ENCODE results near the gene ZNF562.
"Not testable (repeated sequence)": the region's sequence is repeated elsewhere in the genome, so short reads cannot be mapped to it uniquely, and the experiment has no call there.

Gene ZNF562

GRCh38 chr19:9705836-9706235 is 30.9 kb upstream of the ZNF562 start:
- TF ChIP-seq CTCF (IDR thresholded peaks at IDR 0.05; ENCODE audit: control insufficient read depth, insufficient read depth, low read depth, low read length, missing control alignments): no peak
- H3K4me3 ChIP-seq (ENCODE audit: control insufficient read depth, low read depth, low read length): no peak overlapping the region
- DNase-seq (ENCODE audit: low read depth): no peak

- no peak for DNase-seq (ENCODE audit: low read depth)
- TF ChIP-seq CTCF (IDR thresholded peaks at IDR 0.05; ENCODE audit: control insufficient read depth, insufficient read depth, low read depth, low read length, missing control alignments): no peak
- no peak overlapping the region for H3K4me3 ChIP-seq (ENCODE audit: control insufficient read depth, low read depth, low read length)
These were observed 27.3 kb upstream of the ZNF562 start for GRCh38 chr19:9702186-9702585.

- no peak overlapping the region for H3K4me3 ChIP-seq (ENCODE audit: control insufficient read depth, low read depth, low read length)
- TF ChIP-seq CTCF (IDR thresholded peaks at IDR 0.05; ENCODE audit: control insufficient read depth, insufficient read depth, low read depth, low read length, missing control alignments): no peak
- DNase-seq (ENCODE audit: low read depth): no peak
These were observed 25.5 kb upstream of the ZNF562 start for GRCh38 chr19:9700229-9700981.

GRCh38 chr19:9690301-9690700 is 15.4 kb upstream of the ZNF562 start:
- not testable (repeated sequence) for DNase-seq (ENCODE audit: low read depth); H3K4me3 ChIP-seq (ENCODE audit: control insufficient read depth, low read depth, low read length)

- not testable (repeated sequence) for DNase-seq (ENCODE audit: low read depth); H3K4me3 ChIP-seq (ENCODE audit: control insufficient read depth, low read depth, low read length)
These were observed 5.1 kb upstream of the ZNF562 start for GRCh38 chr19:9679996-9680395.

- DNase-seq (ENCODE audit: low read depth): not testable (repeated sequence)
- peak overlapping the region; percentile 85 for H3K4me3 ChIP-seq (ENCODE audit: control insufficient read depth, low read depth, low read length)
These were observed 530 bp upstream of the ZNF562 start for GRCh38 chr19:9675358-9675901.

GRCh38 chr19:9673912-9674662 is 813 bp downstream of the ZNF562 start:
- TF ChIP-seq CTCF (IDR thresholded peaks at IDR 0.05; ENCODE audit: control insufficient read depth, insufficient read depth, low read depth, low read length, missing control alignments): no peak
- H3K4me3 ChIP-seq (ENCODE audit: control insufficient read depth, low read depth, low read length): peak overlapping the region; percentile 85
- no peak for DNase-seq (ENCODE audit: low read depth)

GRCh38 chr19:9672893-9673292 is 2.0 kb downstream of the ZNF562 start:
- no peak overlapping the region for H3K4me3 ChIP-seq (ENCODE audit: control insufficient read depth, low read depth, low read length)
- DNase-seq (ENCODE audit: low read depth): no peak
- TF ChIP-seq CTCF (IDR thresholded peaks at IDR 0.05; ENCODE audit: control insufficient read depth, insufficient read depth, low read depth, low read length, missing control alignments): no peak

All from AG09309 (cell line).